Tibial nerve (tissue), 3 donors: Measurements from ENCODE around the gene BIRC2.

Source experiments
- POLR2A ChIP-seq, 2 donors: fragments of 450-650 bp; IDR thresholded peaks; one replicate each; pipeline ENCODE4 v1.6.1; 2017; ENCODE audit warnings: antibody characterized with exemption in 2 of 2, mild to moderate bottlenecking in 2 of 2, moderate library complexity in 2 of 2
- TF ChIP-seq, protein P1 (sequence below), 5 experiments: fragments of 200-600 bp in 3 of 5; fragments of 450-650 bp in 2 of 5; sonication (generic) in 3 of 5; IDR thresholded peaks; one replicate each; pipeline ENCODE4 v1.5.1; 2016 to 2019; ENCODE audit warnings: antibody characterized with exemption in 5 of 5, mild to moderate bottlenecking in 3 of 5, moderate library complexity in 2 of 5

DNA sequence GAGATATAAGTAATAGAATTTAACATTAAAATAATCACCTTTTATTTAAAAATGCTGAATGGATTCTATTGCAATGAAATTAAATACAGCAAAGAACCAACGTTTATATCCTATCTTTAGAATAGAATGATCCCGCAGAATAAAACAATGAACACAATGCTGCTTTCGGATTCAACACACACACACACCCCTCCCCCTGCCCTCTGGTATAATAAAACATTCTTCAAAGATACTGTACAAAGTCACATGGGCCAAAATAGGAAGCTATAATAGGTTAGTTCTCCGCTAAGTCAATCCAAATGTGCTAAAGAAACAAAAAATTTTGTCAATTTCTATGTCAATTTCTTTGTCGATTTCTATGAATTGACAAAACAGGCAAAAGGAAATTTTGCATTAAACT is 58.5 kb downstream of the BIRC2 start:
- TF ChIP-seq, protein P1, sequence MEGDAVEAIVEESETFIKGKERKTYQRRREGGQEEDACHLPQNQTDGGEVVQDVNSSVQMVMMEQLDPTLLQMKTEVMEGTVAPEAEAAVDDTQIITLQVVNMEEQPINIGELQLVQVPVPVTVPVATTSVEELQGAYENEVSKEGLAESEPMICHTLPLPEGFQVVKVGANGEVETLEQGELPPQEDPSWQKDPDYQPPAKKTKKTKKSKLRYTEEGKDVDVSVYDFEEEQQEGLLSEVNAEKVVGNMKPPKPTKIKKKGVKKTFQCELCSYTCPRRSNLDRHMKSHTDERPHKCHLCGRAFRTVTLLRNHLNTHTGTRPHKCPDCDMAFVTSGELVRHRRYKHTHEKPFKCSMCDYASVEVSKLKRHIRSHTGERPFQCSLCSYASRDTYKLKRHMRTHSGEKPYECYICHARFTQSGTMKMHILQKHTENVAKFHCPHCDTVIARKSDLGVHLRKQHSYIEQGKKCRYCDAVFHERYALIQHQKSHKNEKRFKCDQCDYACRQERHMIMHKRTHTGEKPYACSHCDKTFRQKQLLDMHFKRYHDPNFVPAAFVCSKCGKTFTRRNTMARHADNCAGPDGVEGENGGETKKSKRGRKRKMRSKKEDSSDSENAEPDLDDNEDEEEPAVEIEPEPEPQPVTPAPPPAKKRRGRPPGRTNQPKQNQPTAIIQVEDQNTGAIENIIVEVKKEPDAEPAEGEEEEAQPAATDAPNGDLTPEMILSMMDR (IDR thresholded peaks at IDR 0.05): no peak
- TF ChIP-seq POLR2A (IDR thresholded peaks at IDR 0.05): no peak
